ENCODE data around the gene PLEKHG3. TPM values are rescaled to one million over a fixed set of nuclear protein-coding genes. Genes with fewer than 3 reads are reported as not detected.
A peak's percentile ranks its signal among the peaks of the same experiment; 100 is the strongest.

PLEKHG3 gene
- total RNA-seq, 1 donor from 2014 or later: 15.7 TPM

DNA sequence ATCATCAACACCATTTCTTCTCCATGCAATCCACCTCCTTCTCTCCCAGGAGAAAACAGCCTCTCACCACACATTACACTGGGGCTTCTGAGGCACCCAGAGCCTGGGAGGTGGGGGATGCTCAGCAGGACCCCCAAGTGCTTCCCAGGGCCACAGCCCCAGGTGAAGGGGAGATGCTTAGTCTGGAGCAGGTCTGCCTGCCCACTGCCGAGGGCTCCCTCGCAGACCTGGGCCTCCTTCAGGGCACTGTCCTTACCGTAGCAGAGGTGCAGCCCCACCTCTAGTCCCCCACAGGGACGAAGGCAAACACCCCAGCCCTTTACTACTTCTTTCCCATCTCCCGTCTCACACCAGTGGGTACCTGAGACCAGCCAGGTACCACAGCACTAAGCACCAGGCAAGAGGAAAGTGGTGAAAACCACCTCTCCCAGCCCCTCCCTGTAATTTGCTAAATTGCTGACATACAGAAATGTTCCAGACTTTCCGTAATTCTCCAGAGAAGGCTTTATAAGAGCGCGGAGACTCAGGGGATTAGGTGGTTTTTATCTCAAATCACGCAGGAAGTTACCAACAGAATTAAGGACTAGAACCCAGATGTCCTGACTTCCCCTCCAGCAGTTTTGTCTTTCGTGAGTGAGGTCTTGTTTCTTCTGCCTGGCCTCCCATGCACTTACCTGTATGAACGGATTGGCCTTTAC lies 59.0 kb downstream of the PLEKHG3 start:
- no peak for DNase-seq (ENCODE audit: low read depth in 2 of 2)

DNA sequence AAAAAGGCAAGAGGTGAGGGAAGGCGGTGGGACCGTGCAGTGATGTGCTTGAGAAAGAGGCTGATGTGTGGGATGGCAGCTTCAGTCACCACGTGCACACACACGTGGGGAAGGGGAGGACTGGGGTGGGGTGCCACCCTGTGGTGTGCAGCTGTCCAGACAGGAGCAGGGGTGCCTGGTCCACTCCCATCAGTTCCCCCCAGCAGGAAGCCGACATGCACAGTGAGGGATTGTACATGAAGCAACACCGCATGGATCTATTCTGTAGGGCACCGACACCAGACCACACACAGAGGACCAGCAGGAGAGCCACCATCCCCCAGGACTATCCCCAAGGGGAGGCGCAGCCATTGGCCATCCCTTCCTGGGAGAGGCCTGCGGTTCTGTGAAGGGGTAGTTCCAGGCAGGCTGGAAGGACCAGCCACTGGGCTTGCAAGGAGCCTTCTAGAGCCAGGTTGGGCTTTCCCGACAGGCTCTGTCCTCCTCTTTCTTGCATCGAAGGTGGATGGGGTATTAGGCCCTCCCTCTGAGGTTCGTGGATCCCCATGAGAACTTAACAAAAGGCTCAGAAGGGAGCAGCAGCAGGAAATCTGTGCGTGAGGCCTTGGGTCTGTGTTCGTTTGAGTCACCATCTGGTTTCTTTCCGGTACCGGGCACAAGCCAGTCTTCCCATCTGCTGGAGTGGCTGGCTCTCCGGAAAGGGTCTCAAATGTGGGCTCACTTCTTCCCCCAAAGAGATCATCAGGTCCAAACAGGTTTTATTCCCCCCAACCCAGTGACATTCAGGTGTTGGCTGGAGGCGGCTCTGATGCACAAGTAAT lies 59.8 kb downstream of the PLEKHG3 start:
- DNase-seq (ENCODE audit: low read depth in 2 of 2): peak in 1 of 2 donors; percentile 82

DNA sequence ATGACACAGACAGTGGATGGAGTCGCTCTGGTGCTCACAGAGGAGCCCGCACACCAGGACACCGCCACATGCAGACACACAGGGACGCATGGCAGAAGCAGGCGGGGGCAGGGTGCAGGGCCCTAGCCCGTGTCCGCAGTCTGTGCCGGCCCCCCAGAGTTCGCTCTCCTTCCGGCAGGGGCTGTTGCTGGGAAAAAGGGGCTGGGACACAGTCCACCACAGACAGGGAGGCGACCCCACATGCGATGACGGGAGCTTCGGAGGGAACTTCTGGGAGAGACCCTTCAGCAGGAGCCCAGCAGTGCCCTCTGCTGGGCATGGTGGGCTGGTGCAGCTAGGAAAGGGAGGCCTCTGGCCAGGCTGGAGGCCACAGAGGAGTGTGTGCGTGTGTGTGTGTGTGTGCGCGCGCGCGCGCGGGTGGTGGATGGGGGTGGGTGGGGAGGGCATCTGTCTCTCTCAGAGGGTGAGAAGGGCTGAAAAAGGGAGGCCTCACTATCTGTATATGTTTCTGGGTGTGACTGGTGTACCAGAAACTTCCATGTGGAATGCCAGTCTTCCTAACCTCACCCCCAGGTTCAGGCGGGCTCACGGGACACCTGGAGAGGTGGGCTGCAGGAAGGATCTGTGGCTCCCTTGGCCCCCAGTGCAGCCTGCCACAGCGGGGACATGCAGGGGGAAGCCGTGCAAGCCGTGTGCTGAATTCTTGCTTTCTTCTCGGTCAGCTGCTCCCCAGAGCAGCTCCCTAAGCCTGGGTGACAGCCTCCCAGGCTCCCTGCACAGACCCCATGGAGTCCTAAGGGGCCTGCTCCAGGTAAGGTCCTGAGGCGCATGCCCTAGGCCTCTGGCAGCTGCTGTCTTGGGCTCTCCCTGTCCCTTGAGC lies 60.7 kb downstream of the PLEKHG3 start:
- DNase-seq (ENCODE audit: low read depth in 2 of 2): peak; percentile 76 to 82

DNA sequence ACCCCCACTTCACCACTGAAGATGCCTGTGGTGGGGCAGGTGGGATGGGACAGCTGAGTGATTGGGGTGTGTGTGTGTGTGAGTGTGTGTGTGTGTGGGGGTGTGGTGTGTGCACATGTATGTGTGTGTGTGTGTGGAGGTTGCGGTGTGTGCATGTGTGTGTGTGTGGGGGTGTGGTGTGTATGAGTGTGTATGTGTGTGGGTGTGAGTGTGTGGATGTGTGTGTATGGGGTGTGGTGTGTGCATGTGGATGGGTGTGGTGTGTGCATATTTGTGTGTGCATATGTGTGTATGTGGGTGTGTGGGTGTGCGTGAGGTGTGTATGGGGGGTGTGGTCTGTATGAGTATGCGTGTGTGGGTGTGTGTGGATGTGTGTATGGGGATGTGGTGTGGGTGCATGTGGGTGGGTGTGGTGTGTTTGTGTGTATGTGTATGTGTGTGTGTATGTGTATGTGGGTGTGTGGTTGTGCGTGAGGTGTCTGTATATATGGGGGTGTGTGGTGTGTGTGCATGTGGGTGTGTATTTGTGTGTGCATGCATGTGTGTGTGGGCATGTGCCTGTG lies 61.6 kb downstream of the PLEKHG3 start:
- no peak for DNase-seq (ENCODE audit: low read depth in 2 of 2)

DNA sequence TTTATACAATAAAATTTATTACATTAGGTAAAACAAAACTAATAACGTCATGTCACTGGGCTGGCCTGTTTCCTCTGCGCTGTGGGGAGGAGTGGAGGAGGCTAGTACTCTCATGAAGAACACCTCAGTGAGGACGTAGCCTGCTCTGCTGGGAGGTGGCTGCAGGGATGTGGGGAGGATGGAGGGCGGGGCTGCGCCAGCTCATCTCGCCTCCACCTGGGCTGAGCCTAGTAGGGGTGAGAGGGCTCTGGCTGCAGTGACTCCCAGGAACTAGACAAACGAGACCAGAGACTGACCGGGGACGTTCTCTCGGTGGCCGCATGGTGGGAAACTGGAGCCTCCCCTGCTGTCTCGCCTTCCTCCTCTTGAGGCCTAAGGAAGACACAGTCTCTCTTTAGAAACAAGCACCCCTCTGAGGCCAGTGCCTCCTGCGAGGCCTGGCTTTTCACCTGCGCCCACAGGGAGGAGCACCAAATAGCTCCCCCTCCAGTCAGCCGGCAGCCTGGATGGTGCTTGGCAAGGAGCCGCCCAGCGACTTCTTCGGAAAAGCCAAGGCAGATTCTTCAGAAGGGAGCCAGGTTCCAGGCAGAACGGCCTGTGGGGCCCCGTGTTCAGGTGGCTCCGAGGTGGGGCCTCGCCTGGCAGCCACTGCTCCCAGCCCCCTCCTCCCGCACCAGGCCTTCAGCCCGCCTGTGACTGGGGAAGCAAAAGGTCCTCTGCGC lies 62.4 kb downstream of the PLEKHG3 start:
- DNase-seq (ENCODE audit: low read depth in 2 of 2): no peak

DNA sequence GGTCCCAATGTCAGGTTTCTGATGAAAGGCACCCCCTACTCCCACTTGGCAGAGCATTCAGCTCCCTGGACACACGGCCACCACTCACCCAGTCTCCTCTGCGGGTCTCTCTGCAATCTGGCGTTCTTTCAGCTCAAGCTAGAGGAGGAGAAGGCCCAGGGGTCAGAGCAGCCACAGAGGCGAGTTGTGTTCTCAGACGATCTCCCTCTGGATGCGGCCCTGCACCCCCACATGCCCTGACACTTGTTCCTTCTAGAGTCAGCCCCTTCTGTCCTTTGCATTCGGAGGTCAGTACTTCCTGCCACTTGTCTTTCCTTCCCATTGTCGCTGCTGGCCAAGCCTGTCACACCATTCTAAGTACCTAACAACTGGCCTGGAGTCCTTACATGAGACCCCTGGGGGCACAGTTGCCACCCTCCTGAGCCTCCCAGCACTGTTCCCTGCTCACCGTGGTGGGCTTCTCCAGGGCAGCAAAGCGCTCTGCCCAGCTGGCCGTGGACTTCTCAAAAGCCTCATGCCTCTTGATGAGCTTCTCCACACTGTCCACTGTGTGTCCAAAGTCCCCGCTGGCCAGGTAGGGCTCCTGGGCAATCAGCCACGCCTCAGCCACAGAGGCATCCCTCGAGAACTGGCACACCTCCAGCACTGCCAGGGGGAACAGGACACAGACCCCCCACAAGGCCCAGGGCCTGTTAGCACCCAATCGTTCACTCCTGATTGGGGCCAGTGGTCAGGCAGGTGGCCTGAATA lies 63.2 kb downstream of the PLEKHG3 start:
- no peak for DNase-seq (ENCODE audit: low read depth in 2 of 2)

DNA sequence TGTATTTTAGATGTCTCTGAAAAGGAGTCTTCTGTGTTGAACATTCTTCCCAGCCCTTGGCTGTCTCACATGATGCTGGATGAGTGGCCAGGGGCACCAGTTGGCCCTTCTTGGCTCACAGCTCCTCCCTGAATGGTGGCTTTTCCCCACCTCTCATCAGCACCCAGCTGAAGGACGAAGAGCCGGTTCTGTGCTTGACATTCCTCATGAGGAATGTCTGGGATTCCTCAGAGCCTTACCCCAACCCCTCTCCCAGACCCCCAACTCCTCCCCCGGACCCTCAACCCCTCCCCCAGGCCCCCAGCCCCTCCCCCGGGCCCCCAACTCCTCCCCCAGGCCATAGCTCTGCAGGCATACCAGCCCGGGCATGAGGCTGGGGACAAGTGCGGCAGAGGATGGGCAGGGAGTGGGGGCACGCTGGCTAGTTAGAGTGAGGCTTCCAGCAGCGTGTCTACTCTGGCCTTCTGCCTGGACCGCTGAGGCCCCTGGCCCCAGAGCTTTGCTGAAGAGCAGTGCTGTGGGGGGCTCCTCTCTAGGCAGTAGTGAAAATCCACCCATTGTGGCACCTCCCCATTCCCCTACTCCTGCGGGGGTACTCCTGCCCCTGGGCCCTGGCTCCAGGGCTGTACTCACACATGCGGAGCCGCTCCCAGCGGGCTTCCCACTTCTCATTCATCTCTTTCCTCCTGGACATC lies 64.3 kb downstream of the PLEKHG3 start:
- no peak for DNase-seq (ENCODE audit: low read depth in 2 of 2)

DNA sequence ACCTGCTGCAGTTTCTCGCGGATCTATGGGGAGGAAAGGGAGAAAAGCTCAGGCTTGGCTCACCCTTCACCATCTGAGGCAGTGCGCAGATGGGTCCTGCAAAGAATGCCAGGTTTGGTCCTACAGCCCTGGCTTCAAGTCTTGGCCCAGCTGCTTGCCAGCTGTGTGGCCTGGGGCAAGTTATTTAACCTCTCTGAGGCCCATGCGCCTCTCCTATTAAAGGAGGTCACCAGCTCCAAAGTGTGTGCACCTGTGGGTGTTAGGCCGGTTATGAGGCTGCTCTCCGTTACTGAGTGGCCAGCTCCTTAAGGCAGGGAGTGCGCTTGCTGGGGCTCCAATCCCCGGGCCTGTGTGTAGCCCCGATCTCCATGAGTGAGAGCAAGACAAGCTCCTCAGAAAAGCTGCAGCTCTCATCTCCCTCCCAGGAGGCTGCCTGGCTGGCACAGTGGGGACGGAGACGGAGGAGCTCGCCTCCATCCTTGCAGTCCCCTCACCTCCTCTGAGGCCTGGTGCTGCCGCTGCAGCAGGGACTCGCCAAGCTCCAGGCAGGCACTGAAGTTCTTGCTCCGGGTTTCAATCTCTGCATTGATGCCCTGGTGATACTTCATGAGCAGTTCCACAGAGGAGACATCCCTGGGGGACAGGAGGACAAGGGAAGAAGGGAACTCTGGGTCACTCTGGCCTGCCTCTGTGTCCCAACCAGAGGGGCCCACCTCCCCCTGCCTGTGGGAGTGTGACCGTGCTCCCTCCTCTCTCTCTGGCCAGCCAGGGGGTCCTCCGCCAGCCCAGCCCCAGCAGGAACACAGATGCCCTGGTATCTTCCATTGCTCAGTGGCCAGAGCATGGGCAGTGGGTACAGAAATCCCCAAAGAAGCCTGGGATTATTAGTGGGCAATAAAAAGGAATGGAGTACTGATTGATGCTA lies 65.1 kb downstream of the PLEKHG3 start:
- no peak for DNase-seq (ENCODE audit: low read depth in 2 of 2)

DNA sequence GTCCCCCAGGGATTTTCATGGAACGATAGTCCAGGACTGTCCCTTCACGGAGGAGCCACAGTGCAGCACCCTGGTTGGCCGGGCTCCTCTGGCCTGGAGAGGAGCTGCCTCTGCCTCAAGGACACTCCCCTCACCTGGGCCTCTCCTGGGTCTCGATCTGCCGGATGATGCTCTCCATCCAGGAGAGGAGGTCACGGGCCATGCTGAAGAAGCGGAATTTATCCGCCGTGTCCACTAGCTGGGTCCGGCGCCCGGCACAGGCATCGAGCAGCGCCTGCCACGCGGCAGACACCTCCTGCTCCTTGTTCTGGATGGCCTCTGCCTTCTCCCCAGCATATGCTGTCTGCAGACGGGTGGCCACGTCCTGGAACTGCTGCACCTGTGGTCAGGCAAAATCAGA lies 66.5 kb downstream of the PLEKHG3 start:
- DNase-seq (ENCODE audit: low read depth in 2 of 2): no peak

DNA sequence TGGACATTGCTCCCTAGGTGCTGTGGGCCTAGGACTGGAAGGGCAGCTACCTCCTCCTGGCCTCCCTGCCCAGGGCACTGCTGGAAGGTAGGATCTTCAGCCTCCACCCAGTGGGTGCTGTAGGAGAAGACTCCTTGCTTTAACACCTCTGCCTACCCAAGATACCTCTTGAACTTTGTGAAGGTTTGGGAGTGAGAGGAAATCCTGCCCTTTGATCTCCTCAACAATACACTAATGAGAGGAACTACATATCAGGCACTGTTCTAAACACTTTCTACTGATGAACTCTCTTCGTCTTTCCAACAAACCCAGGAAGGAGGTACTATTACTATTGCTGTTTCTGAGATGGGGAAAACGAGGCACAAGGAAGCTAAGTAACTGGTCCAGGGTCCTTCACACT lies 66.9 kb downstream of the PLEKHG3 start:
- no peak for DNase-seq (ENCODE audit: low read depth in 2 of 2)

DNA sequence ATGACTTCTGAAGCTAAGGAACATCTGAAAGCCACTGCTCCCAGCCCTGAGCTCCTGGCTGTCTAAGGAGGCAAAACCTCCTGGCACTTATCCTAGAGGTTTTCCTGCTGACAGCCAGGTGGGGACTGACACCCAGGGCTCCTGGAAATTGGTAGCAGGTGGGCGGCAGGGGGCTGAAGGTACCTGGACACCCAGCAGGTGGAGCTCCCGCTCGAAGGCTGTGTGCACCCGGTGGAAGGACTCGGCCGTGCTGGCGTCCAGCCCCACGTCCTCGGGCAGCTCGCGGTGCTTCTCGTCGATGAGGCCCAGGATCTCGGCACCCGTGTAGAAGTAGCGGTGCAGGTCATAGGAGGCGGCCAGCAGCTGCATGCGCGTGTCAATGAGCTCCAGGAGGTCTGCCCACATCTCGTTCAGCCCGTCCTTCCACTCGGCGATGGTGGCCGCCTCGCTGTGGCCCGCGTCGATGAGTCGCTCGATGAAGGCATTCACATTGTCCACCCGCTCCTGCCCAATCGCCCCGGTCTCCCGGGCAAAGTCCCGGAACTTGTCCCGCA lies 68.2 kb downstream of the PLEKHG3 start:
- no peak for DNase-seq (ENCODE audit: low read depth in 2 of 2)

DNA sequence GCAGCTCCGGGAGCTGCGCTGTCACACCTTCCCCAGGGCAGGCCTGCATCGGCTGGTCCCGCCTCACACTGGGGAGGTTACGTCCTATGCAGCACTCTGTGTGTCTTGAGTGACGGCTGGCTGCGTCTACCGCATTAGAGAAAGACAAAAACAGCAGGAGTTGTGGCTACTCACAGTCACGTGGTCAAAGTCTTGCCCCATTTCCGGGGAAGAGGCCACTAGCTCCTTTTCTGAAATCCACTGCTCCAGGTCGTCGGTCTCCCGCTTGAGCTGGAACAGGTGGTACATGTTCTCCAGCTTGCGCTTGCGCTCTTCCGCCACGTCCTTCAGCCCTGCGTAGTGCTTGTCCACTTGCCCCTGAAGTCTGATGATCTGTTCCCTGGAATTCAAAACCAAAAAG lies 68.8 kb downstream of the PLEKHG3 start:
- no peak for DNase-seq (ENCODE audit: low read depth in 2 of 2)

DNA sequence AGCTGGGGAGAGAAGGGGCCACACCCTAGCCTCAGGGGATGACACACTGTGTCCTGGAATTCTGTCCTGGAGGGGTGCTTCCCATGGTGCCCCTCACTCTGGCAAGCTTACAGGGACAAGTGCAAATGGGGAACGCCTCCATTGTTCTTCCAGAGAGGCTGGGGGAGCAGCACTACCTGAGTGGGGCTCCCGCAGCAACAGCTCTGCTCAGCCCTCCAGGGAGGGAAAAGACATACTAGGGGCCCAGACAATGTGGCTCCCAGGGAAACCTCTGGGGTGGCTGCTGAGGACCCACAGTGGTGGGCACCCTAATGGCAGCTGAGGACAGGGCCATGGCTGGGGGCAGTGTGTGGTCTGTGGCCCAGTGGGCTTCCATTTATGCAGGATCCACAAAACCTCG lies 69.4 kb downstream of the PLEKHG3 start:
- no peak for DNase-seq (ENCODE audit: low read depth in 2 of 2)

DNA sequence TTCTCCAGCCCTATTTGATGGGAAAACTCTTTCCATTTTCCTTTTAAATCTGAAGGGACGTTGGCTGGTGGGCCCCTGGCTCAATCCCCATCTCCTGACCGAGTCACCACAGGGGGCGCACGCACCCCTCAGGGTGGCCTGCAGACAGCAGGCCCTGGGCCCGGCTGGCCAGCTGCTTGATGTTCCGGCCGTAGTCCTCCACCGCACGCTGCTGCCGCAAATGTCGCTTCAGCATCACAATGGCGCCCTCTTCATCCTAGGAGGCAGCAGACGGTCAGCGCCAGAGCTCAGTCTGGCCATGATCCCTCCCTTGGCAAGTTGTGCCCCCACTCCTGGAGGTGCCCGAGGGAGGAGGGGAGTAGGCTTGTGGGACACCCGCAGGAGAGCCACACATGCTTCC lies 70.0 kb downstream of the PLEKHG3 start:
- no peak for DNase-seq (ENCODE audit: low read depth in 2 of 2)

DNA sequence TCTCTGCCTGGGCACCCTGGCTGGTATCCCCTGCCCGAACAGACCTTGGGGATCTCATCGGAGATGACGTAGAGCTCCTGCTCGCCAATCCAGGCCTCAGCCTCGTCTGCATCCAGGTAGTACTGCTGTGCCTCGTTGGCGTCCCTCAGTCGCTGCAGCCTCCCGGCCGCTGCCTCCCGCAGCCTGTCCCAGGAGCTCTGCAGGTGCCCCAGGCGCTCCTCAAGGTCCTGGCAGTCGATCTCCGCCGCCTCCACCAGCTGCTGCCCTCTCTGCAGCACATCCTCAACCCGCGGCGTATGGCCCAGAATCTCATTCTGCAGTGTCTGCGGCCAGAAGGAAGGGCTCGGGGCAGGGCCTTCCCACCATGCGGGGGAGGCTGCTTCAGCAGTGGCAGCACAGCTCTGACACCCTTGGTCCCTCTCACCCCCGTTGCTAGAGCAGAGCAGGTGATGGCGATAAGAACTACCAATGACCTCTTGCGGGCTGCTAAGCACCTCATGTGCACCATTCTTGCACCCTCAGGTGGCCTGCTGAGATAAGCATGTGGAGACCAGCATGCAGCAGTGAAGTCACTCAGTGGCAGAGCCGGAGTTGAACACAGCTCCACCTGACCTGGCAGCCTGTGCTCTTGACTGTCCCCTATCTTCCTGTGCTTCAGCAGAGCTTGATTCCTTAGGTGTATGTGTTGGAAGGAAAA lies 71.0 kb downstream of the PLEKHG3 start:
- no peak for DNase-seq (ENCODE audit: low read depth in 2 of 2)

DNA sequence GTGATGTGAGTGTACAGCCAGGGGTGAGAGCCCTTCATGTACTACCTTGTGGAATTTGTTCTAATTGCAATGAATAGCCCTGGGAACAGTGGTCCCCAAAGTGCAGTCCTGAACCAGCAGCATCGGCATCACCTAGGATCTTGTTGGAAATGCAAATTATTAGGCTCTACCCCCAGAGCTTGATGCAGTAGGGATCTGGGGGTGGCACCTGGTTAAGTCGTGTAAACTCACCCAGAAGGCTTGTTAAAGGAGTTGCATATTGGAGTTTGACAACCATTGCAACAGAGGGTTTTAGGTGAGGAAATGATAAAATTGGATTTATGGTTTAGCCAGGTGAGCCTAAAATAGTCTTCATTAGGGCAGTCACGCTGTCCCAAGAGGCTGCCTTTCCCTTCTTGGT lies 73.2 kb downstream of the PLEKHG3 start:
- no peak for DNase-seq (ENCODE audit: low read depth in 2 of 2)

DNA sequence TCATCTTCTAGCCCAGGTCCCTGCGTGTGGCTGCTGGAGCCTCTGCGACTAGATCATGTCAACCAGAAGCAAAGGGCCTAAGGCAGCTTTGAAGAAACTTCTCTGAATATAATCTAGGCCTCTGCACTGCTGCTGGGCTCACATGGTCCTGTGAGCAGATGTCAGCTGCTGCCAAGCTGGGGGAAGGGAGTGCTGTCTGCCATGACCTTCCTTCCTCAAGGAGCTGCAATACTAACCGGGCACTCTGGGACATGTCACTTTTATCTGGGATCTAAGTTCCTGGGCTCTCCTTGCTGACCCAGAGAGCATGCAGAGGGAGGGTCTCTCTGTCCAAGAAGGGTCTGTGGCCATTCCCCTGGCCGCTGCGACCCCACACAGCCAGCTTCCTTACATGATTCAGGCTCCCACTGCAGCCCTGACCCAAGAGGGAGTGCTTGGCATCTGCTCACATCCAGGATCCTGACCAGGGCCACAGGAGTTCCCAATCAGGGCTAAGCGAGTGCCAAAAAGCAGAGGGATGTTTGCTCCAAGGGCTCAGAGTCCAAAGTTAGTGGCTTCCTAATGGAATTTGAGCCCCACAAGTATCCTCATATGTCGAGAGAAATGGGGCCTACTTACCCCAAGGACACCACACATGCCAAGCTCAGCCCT lies 74.0 kb downstream of the PLEKHG3 start:
- no peak for DNase-seq (ENCODE audit: low read depth in 2 of 2)
